Thoracic aorta (tissue), 2 donors: Measurements from ENCODE around the gene DBX1. TPM values are rescaled to one million over a fixed set of nuclear protein-coding genes. Genes with fewer than 3 reads are reported as not detected.

Experiments used
- ATAC-seq: fragments of 150-250 bp; one replicate; pipeline ENCODE4 v1.8.0; 2017; ENCODE audit warnings: low read depth; ENCODE audit not compliant: insufficient number of reproducible peaks, low FRiP score
- DNase-seq: peaks from one replicate; pipeline ENCODE4 v3.0.0-alpha.2; 2020; ENCODE audit warnings: low spot score
- H3K27ac ChIP-seq, 2 donors: fragments of 200-600 bp; sonication (generic); 1 replicate in 1 of 2; 2 replicates in 1 of 2; pipeline ENCODE4 v1.5.1; 2016; ENCODE audit warnings: mild to moderate bottlenecking in 2 of 2, moderate library complexity in 2 of 2
- H3K27me3 ChIP-seq: fragments of 200-600 bp; sonication (generic); replicated peaks from 2 replicates; pipeline ENCODE4 v1.6.0; 2016; ENCODE audit warnings: mild to moderate bottlenecking; ENCODE audit not compliant: insufficient read depth
- H3K36me3 ChIP-seq: fragments of 200-600 bp; sonication (generic); one replicate; pipeline ENCODE4 v1.5.1; 2016
- H3K4me1 ChIP-seq, 2 donors: fragments of 200-600 bp; sonication (generic); 1 replicate in 1 of 2; 2 replicates in 1 of 2; pipeline versions ENCODE4 v1.5.1 to v1.6.0; 2016; ENCODE audit warnings: low read depth in 2 of 2, mild to moderate bottlenecking in 1 of 2; ENCODE audit not compliant: control insufficient read depth in 1 of 2
- H3K4me3 ChIP-seq: fragments of 200-600 bp; sonication (generic); 2 replicates; pipeline ENCODE4 v1.5.1; 2016; ENCODE audit warnings: mild to moderate bottlenecking
- H3K9me3 ChIP-seq: fragments of 200-600 bp; sonication (generic); 2 replicates; pipeline ENCODE4 v1.5.1; 2016
- total RNA-seq, 2 donors: library from RNA; depleted of rRNA; stranded (reverse); fragments of >200 nt; gene quantifications; one replicate each; pipeline versions ENCODE4 v1.1.0 to v1.2.3, GENCODE V29; 2016
- TF ChIP-seq, protein P1 (sequence below): fragments of 200-600 bp; sonication (generic); IDR thresholded peaks from one replicate; pipeline ENCODE4 v1.5.1; 2019; ENCODE audit warnings: antibody characterized with exemption

The DBX1 gene
- total RNA-seq, 2 donors from 2014 or later: not detected

- H3K4me1 ChIP-seq: peaks cover 9 to 39% of the 10 kb centered on the region in 2 donors
- DNase-seq (no peak), ATAC-seq (no peak)
- TF ChIP-seq, protein P1, sequence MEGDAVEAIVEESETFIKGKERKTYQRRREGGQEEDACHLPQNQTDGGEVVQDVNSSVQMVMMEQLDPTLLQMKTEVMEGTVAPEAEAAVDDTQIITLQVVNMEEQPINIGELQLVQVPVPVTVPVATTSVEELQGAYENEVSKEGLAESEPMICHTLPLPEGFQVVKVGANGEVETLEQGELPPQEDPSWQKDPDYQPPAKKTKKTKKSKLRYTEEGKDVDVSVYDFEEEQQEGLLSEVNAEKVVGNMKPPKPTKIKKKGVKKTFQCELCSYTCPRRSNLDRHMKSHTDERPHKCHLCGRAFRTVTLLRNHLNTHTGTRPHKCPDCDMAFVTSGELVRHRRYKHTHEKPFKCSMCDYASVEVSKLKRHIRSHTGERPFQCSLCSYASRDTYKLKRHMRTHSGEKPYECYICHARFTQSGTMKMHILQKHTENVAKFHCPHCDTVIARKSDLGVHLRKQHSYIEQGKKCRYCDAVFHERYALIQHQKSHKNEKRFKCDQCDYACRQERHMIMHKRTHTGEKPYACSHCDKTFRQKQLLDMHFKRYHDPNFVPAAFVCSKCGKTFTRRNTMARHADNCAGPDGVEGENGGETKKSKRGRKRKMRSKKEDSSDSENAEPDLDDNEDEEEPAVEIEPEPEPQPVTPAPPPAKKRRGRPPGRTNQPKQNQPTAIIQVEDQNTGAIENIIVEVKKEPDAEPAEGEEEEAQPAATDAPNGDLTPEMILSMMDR: no peak
- H3K4me3 ChIP-seq: no peak overlapping the region
- no peak overlapping the region for H3K27ac ChIP-seq
- H3K36me3 ChIP-seq: peaks cover 41% of the 10 kb centered on the region
- no peaks in the 10 kb centered on the region for H3K9me3 ChIP-seq
- H3K27me3 ChIP-seq: no peaks in the 10 kb centered on the region
Observed at GRCh38 chr11:20119315-20119714, 41.0 kb downstream of the DBX1 start.

GRCh38 chr11:20118209-20118608 lies 42.1 kb downstream of the DBX1 start:
- Histone ChIP-seq H3K36me3 (peaks cover 47% of the 10 kb centered on the region), H3K4me1 (peaks cover 9 to 51% of the 10 kb centered on the region in 2 donors), H3K27me3 (no peaks in the 10 kb centered on the region), H3K27ac (no peak overlapping the region), H3K4me3 (no peak overlapping the region), H3K9me3 (no peaks in the 10 kb centered on the region)
- TF ChIP-seq, protein P1: no peak
- ATAC-seq: no peak
- DNase-seq: no peak

DNA sequence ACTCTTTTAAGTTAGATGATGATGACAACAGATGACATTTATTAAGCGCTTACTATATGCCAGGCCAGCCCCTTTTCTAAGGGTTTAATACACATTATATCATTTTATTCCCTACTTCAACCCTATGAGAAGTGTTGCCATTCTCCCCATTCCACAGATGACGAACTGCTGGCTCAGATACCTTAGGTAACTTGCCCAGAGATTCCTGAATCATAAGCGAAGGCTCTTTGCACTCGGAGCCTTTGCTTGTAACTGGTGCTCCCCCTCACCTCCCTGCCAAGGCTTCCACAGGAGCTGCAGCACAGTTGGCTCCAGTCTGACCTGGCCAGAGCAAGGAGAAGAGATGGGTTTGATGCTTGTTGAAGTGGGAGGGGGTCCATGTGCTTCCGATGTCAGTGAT lies 43.0 kb downstream of the DBX1 start:
- Histone ChIP-seq H3K27me3 (no peaks in the 10 kb centered on the region), H3K36me3 (peaks cover 47% of the 10 kb centered on the region), H3K4me3 (no peak overlapping the region), H3K9me3 (no peaks in the 10 kb centered on the region), H3K27ac (peak overlapping the region in 1 of 2 donors; percentile 15), H3K4me1 (peaks cover 16 to 60% of the 10 kb centered on the region in 2 donors)
- TF ChIP-seq, protein P1: no peak
- DNase-seq (no peak), ATAC-seq (no peak)

GRCh38 chr11:20116825-20117224 lies 43.5 kb downstream of the DBX1 start:
- H3K36me3 ChIP-seq: peaks cover 47% of the 10 kb centered on the region
- TF ChIP-seq, protein P1: no peak
- ATAC-seq (no peak), DNase-seq (no peak)
- no peaks in the 10 kb centered on the region for H3K27me3 ChIP-seq
- H3K4me1 ChIP-seq: peaks cover 21 to 64% of the 10 kb centered on the region in 2 donors
- H3K4me3 ChIP-seq: no peak overlapping the region
- H3K9me3 ChIP-seq: no peaks in the 10 kb centered on the region
- peak overlapping the region; percentile 11 to 15 for H3K27ac ChIP-seq

DNA sequence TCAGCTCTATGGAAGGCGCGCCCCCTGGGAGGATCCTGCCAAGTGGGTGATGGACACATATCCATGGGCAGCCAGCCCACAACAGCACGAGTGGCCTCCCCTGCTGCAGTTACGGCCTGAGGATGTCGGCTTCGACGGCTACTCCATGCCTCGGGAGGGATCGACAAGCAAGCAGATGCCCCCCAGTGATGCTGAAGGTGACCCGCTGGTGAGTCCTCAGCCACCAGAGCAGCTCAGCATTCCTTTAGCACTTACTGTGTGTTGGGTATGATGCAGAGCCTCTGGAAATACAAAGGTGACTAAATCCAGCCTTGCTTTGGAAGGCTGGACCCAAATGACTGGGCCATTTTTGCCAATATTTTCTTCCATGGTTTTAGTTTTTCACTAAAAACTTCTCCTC lies 45.7 kb downstream of the DBX1 start:
- peaks cover 39 to 87% of the 10 kb centered on the region in 2 donors for H3K4me1 ChIP-seq
- peaks cover 47% of the 10 kb centered on the region for H3K36me3 ChIP-seq
- no peaks in the 10 kb centered on the region for H3K27me3 ChIP-seq
- H3K9me3 ChIP-seq: no peaks in the 10 kb centered on the region
- peak overlapping the region; percentile 41 to 61 for H3K27ac ChIP-seq
- ATAC-seq (no peak), DNase-seq (no peak)
- H3K4me3 ChIP-seq: no peak overlapping the region
- TF ChIP-seq, protein P1: no peak
